Activated T-cell treated with anti-CD3 and anti-CD28 coated beads, Interleukin-2, amount 50 U/mL, for 48 hours (primary cell): ENCODE data around the gene SEMG2.
A peak's percentile ranks its signal among the peaks of the same experiment; 100 is the strongest.

Source experiments
- DNase-seq, 2 experiments: peaks; one replicate each; pipeline ENCODE4 v3.0.0-alpha.2; 2020

The SEMG2 gene

GRCh38 chr20:45221076-45221475 is at the start of gene SEMG2:
TSS of gene SEMG2 (plus strand) at chr20:45221373. CDS start at chr20:45221390, 17 bp downstream.
- no peak for DNase-seq

- no peak for DNase-seq
These were observed 47.7 kb upstream of the SEMG2 start for GRCh38 chr20:45173522-45173921.

DNA sequence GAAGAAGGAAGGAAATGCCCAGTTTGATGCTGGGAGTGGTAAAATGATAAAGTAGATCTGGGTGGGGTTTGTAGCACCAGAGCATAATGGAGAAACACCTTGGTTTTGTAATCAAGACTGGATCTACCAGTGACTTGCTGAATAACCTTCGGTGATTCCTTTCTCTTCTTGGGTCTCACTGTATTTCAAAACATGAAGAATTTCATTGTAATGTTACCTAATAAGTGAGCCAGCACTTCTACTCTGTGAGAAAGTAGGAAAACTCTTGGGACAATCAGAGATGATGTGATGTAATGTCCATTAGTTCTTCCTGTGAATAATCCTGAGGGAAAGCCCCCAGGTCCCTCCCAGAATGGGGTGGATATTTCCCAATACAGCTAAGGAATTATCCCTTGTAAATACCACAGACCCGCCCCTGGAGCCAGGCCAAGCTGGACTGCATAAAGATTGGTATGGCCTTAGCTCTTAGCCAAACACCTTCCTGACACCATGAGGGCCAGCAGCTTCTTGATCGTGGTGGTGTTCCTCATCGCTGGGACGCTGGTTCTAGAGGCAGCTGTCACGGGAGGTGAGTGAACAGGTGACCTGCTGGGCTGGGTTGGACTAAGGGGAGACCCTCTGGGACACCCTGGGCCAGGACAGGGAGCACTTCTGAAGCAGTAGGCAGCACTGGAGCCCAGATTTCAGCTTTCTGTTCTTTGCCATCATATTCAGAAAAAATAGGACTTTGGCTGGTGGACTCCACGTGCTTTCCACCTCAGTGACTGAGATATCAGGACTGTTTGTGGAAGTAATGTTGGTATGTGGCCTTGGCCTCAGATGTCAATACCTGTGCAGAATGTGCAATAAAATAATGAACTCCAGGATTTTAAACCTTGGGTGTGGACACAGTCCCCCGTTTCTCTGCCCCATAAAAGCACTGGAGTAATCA is 46.5 kb upstream of the SEMG2 start, which contains the start of gene PI3:
PI3 (plus strand) TSS at position 469 of the 931 bp plus-strand sequence; CDS start at position 490, 21 bp downstream.
- DNase-seq: no peak

GRCh38 chr20:45176526-45177267 is 44.5 kb upstream of the SEMG2 start:
- DNase-seq: no peak

GRCh38 chr20:45179166-45179565 is 42.0 kb upstream of the SEMG2 start:
- no peak for DNase-seq

- DNase-seq: no peak
These were observed 39.5 kb upstream of the SEMG2 start for GRCh38 chr20:45181639-45182038.

GRCh38 chr20:45183084-45183483 is 38.1 kb upstream of the SEMG2 start:
- DNase-seq: no peak

DNA sequence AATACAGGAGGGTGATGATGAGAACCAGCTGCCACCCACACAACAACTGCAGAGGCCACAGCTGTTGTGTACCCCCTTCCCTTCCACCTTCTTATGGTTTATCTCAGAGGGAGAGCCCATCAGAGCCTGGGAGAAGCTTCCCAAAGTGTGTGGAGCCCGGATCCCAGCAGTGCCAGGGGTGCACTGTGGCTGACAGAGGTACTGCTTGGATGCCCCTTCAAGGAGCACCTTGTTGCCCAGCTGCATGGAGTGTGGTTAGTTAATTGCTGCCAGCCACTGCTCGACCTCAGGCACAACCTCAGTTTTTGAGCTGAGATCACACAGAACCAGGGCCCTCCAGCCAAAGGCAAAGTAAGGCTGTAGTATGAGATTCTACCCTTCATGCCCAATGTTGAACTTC is 33.5 kb upstream of the SEMG2 start:
- no peak for DNase-seq

DNA sequence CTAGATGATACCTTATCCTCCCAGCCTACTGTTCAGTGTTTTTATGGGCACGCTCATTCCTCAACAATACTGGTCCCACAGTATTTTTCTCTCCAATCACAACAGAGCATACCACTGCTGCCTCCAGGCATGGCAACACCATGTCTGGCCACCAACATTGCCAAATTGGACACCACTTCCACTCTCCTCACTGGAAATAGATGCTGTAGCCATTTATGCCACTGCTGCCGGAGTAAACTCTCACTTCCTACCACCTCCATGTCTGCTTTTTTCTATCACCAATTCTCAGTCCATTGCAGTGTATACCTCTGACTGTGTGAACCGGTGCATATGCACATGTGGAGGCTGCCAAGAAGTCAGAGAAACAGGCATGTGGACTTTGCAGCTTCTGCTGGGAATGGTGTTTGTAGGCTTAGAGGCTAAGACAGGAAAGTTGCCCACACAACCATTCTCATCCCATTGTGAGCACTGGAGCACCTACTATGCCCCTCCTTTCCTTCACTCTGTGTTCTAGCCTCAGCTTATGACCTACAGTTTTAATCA is 32.0 kb upstream of the SEMG2 start:
- no peak for DNase-seq

- no peak for DNase-seq
These were observed 31.3 kb upstream of the SEMG2 start for GRCh38 chr20:45189861-45190260.

- DNase-seq: no peak
These were observed 29.2 kb upstream of the SEMG2 start for GRCh38 chr20:45191926-45192325.

- no peak for DNase-seq
These were observed 27.8 kb upstream of the SEMG2 start for GRCh38 chr20:45193331-45193730.

- no peak for DNase-seq
These were observed 14.4 kb upstream of the SEMG2 start, which contains the start of gene SEMG1 for GRCh38 chr20:45206725-45207124. TSS of gene SEMG1 (plus strand) at chr20:45207033. CDS start at chr20:45207054, 21 bp downstream.

DNA sequence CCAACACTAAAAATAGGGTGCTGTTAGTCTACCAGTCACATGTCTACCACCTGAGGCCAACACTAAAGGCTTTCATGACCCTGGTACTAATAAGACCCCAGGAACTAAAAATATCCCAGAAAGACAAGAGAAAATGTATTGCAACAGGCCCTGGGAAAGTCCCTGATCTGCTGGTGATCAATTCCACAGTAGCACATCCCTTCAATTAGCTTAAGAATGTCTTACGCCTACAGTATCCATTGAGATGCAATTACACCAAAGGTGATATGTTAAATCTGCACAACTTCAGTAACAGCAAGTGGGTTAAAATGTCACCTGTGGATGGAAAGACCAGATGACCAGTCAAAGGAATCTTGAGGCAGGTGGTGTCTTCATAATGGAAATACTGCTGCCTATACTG is 11.2 kb upstream of the SEMG2 start:
- DNase-seq: no peak

- no peak for DNase-seq
These were observed 9.4 kb upstream of the SEMG2 start for GRCh38 chr20:45211569-45212474.

DNA sequence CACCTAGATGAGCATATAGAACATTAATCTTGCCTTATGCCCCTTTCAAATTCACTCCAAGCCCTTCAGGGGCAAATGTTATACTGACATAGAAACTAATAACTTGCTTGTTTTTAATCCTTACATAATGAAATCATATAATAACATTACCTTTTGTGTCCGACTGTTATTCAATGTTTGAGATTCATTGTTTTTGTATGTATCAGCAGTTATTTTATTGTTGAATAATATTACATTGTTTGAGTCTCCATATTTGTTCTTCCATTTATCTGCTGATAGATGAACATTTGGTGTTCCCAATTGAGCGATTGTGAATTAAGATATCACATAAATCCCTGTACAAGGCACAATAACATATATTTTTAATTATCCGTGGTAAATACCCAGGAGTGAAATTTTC is 8.3 kb upstream of the SEMG2 start:
- no peak for DNase-seq

GRCh38 chr20:45218124-45218523 is 3.0 kb upstream of the SEMG2 start:
- no peak for DNase-seq

- no peak for DNase-seq
These were observed 2.5 kb upstream of the SEMG2 start for GRCh38 chr20:45218636-45219035.

DNA sequence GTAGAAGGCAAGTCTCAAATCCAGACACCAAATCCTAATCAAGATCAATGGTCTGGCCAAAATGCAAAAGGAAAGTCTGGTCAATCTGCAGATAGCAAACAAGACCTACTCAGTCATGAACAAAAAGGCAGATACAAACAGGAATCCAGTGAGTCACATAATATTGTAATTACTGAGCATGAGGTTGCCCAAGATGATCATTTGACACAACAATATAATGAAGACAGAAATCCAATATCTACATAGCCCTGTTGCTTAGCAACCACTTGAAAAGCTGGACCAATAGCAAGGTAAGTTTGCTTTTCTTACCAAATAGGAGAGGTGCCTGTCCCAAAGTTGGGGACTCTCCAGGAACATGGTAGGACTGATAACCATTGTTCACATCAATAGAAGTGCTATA is 2.0 kb downstream of the SEMG2 start:
- no peak for DNase-seq

GRCh38 chr20:45226287-45226686 is 5.1 kb downstream of the SEMG2 start:
- DNase-seq: no peak

- peak; percentile 76 to 80 for DNase-seq
These were observed 8.3 kb downstream of the SEMG2 start for GRCh38 chr20:45229264-45230056.

DNA sequence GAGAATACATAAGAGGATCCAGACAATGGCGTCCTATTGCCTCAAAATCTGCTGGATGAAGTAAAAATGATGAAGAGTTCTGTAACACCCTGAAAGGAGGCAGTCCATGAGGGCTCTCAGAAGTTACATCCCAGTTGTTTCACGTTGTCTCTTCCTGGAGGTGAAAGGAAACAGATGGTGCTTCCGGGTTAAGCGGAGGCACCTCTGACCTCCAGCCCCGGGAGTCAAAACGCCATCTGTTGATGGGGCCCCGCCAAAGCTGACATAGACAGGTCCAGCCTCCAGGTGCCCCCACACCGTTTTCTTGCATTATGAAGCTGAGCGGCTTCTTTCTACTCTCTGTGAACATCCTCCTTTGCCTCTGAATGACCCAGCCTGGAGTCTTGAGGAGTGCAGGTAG is 9.5 kb downstream of the SEMG2 start:
- DNase-seq: no peak
